NCI-H1092 treated with DMSO at 0.1 percent for 48 hours (cell line): ENCODE results near the gene CMTM5.
"Not testable (repeated sequence)": the region's sequence is repeated elsewhere in the genome, so short reads cannot be mapped to it uniquely, and the experiment has no call there.

Experiments
- DNase-seq: peaks from one replicate; lab custom pipeline; 2025; lab: John Stamatoyannopoulos, UW

The CMTM5 gene

GRCh38 chr14:23414906-23415820 is 38.3 kb downstream of the CMTM5 start:
- no peak for DNase-seq

GRCh38 chr14:23415821-23416778 is 39.3 kb downstream of the CMTM5 start:
- DNase-seq, result no peak

GRCh38 chr14:23416801-23417200 is 40.0 kb downstream of the CMTM5 start:
- DNase-seq, result no peak

- DNase-seq, result not testable (repeated sequence)
Measured at GRCh38 chr14:23417269-23417668, 40.4 kb downstream of the CMTM5 start.

- no peak for DNase-seq
Measured at GRCh38 chr14:23418021-23418420, 41.2 kb downstream of the CMTM5 start.

- DNase-seq, result not testable (repeated sequence)
Measured at GRCh38 chr14:23419646-23420045, 42.8 kb downstream of the CMTM5 start.

GRCh38 chr14:23421594-23421993 is 44.7 kb downstream of the CMTM5 start:
- no peak for DNase-seq

- DNase-seq, result no peak
Measured at GRCh38 chr14:23423657-23424056, 46.8 kb downstream of the CMTM5 start.

GRCh38 chr14:23425169-23425568 is 48.3 kb downstream of the CMTM5 start:
- DNase-seq, result no peak

GRCh38 chr14:23425798-23426197 is 49.0 kb downstream of the CMTM5 start:
- not testable (repeated sequence) for DNase-seq

GRCh38 chr14:23428686-23429495 is 52.0 kb downstream of the CMTM5 start:
- no peak for DNase-seq
